ENCODE measurements around the gene NEIL3. TPM values are rescaled to one million over a fixed set of nuclear protein-coding genes. Genes with fewer than 3 reads are reported as not detected.

NEIL3 gene
- total and polyA plus RNA-seq, 2 of the 8 experiments (the other 6 are each of a cell fraction or from before 2014, with no cell fraction given): 5.5 to 11.0 TPM

GRCh38 chr4:177267911-177268310 lies 41.8 kb upstream of the NEIL3 start:
- H3K14ac ChIP-seq (ENCODE audit: insufficient read length): no peak overlapping the region
- no peak overlapping the region for H3K4ac ChIP-seq (replicated peaks; ENCODE audit: insufficient read length, low read depth, low read length)
- no peak overlapping the region for H3K18ac ChIP-seq (ENCODE audit: extremely low read depth, low read length)
- no peaks in the 10 kb centered on the region for H3K23me2 ChIP-seq (ENCODE audit: low read depth, low read length)
- no peak overlapping the region for H2AK5ac ChIP-seq (ENCODE audit: low read depth, low read length)
- no peak overlapping the region for H3K27ac ChIP-seq (ENCODE audit: low read depth, low read length)
- no peak overlapping the region for H3K23ac ChIP-seq (ENCODE audit: insufficient read length)
- no peak overlapping the region for H2BK5ac ChIP-seq (ENCODE audit: low read depth, low read length)
- peaks cover 0 to 2% (median 0%) of the 10 kb centered on the region in 4 experiments; a peak in 1 of 7 replicates for H3K4me1 ChIP-seq (replicated peaks in 1 of 4; ENCODE audit: control insufficient read depth in 3 of 4, insufficient read depth in 4 of 4, low read length in 3 of 4)
- H3K56ac ChIP-seq (replicated peaks; ENCODE audit: insufficient read length, low read depth, low read length): no peak overlapping the region
- H2BK15ac ChIP-seq (ENCODE audit: low read length): no peak overlapping the region
- H3K4me2 ChIP-seq (ENCODE audit: insufficient read depth in 1 of 2, low read depth in 2 of 2, low read length in 2 of 2): no peak overlapping the region
- ChIA-PET POLR2A (ENCODE audit: partially characterized antibody) (no interaction called here), CTCF (ENCODE audit: partially characterized antibody) (no interaction called here)
- no peaks in the 10 kb centered on the region for H3K9me3 ChIP-seq (ENCODE audit: insufficient read depth in 2 of 2, low read depth in 1 of 2, low read length in 1 of 2)
- no peak overlapping the region for H2BK12ac ChIP-seq (ENCODE audit: low read depth, low read length)
- H3K27me3 ChIP-seq (replicated peaks in 1 of 4; ENCODE audit: control insufficient read depth in 3 of 4, extremely low read depth in 1 of 4, insufficient read depth in 3 of 4, low read length in 3 of 4): no peaks in the 10 kb centered on the region
- no peaks in the 10 kb centered on the region for H3K79me1 ChIP-seq (ENCODE audit: low read depth, low read length)
- H4K91ac ChIP-seq (replicated peaks; ENCODE audit: insufficient read length, low read length): no peak overlapping the region
- no peak for DNase-seq (ENCODE audit: low read depth in 1 of 2, low spot score in 2 of 2)
- H4K5ac ChIP-seq (ENCODE audit: insufficient read length, low read depth, low read length): no peak overlapping the region
- H4K20me1 ChIP-seq (replicated peaks in 1 of 2; ENCODE audit: control insufficient read depth in 1 of 2, insufficient read depth in 2 of 2, low read length in 2 of 2): no peaks in the 10 kb centered on the region
- no peak for TF ChIP-seq RAD21 (IDR thresholded peaks at IDR 0.05 in 1 of 2, conservative IDR thresholded peaks at IDR 0.05 in 1 of 2; ENCODE audit: low read depth in 2 of 2, low read length in 2 of 2)
- no peak overlapping the region for H3K4me3 ChIP-seq (ENCODE audit: extremely low read depth in 1 of 4, insufficient read depth in 2 of 4, low read depth in 3 of 4, low read length in 4 of 4)
- FAIRE-seq: no peak
- H2BK120ac ChIP-seq (replicated peaks; ENCODE audit: low read depth, low read length): no peak overlapping the region
- H3K79me2 ChIP-seq (ENCODE audit: control insufficient read depth in 1 of 2, insufficient read depth in 2 of 2, low read length in 2 of 2): no peaks in the 10 kb centered on the region
- no peak overlapping the region for H2AFZ ChIP-seq (ENCODE audit: low read length)
- H3K9ac ChIP-seq (replicated peaks in 1 of 4; ENCODE audit: extremely low read depth in 1 of 4, low read depth in 3 of 4, low read length in 3 of 4): no peak overlapping the region
- no peaks in the 10 kb centered on the region for H3K36me3 ChIP-seq (ENCODE audit: control insufficient read depth in 2 of 4, insufficient read depth in 4 of 4, low read length in 3 of 4)
- 100% methylated on average over 3 of the region's 3 CpGs; no CpG with 5 or more reads in 1 of the 2 experiments for WGBS, 2 experiments (ENCODE audit: extremely low coverage in 1 of 2, insufficient coverage in 1 of 2, insufficient read length in 1 of 2, insufficient replicate concordance in 2 of 2, low coverage in 1 of 2, low lambda C conversion rate in 2 of 2, missing lambda C conversion rate in 1 of 2)
- no peak overlapping the region for H4K8ac ChIP-seq (ENCODE audit: extremely low read depth, insufficient read depth, low read length)
- no peak overlapping the region for H2BK20ac ChIP-seq (ENCODE audit: low read length)

Measured in H1 (cell line).